Gastroesophageal sphincter (tissue), 3 donors: ENCODE results near the gene LUC7L3.

Source experiments
- CTCF ChIP-seq, 4 experiments: fragments of 200-600 bp in 2 of 4; fragments of 450-650 bp in 2 of 4; sonication (generic) in 1 of 4; IDR thresholded peaks; one replicate each; pipeline ENCODE4 v1.5.1; 2017 to 2019; ENCODE audit warnings: antibody characterized with exemption in 4 of 4, mild to moderate bottlenecking in 2 of 4, moderate library complexity in 2 of 4
- EP300 ChIP-seq: sonication (generic); formaldehyde crosslinking; IDR thresholded peaks from one replicate; pipeline ENCODE4 v1.6.1; 2017; ENCODE audit warnings: antibody characterized with exemption, mild to moderate bottlenecking
- POLR2A ChIP-seq, 2 donors: fragments of 450-650 bp; IDR thresholded peaks; one replicate each; pipeline ENCODE4 v1.6.1; 2017; ENCODE audit warnings: antibody characterized with exemption in 2 of 2, mild to moderate bottlenecking in 2 of 2, moderate library complexity in 1 of 2

GRCh38 chr17:50762177-50762576 is 42.8 kb downstream of the LUC7L3 start:
- no peak for TF ChIP-seq CTCF (IDR thresholded peaks at IDR 0.05)
- no peak for TF ChIP-seq EP300
- no peak for TF ChIP-seq POLR2A (IDR thresholded peaks at IDR 0.05)
